Stomach (tissue), 9 donors: ENCODE results near the gene ADM2. TPM values are rescaled to one million over a fixed set of nuclear protein-coding genes. Genes with fewer than 3 reads are reported as not detected.

Source experiments
- DNase-seq, 2 donors: peaks; one replicate each; pipeline versions ENCODE4 v3.0.0 to v3.0.0-alpha.2; 2013 to 2019
- H3K27ac ChIP-seq, 5 donors: fragments of 200-600 bp in 4 of 5; sonication (generic) in 4 of 5; one replicate each; pipeline ENCODE4 v1.5.1; 2013 to 2019; ENCODE audit warnings: mild to moderate bottlenecking in 1 of 5, moderate library complexity in 1 of 5
- H3K27me3 ChIP-seq, 3 donors: fragments of 200-600 bp; sonication (generic); one replicate each; pipeline ENCODE4 v1.5.1; 2017 to 2019; ENCODE audit warnings: mixed run types in 1 of 3
- H3K36me3 ChIP-seq, 4 donors: fragments of 200-600 bp; sonication (generic); 1 replicate in 3 of 4; 2 replicates in 1 of 4; pipeline ENCODE4 v1.5.1; 2016 to 2019
- H3K4me1 ChIP-seq, 4 donors: fragments of 200-600 bp; sonication (generic); one replicate each; pipeline ENCODE4 v1.5.1; 2016 to 2019
- H3K4me3 ChIP-seq, 4 donors: fragments of 200-600 bp; sonication (generic) in 3 of 4; one replicate each; pipeline ENCODE4 v1.5.1; 2016 to 2019; ENCODE audit warnings: mild to moderate bottlenecking in 1 of 4
- H3K9me3 ChIP-seq, 4 donors: fragments of 200-600 bp; sonication (generic); one replicate each; pipeline ENCODE4 v1.5.1; 2016 to 2019
- EP300 ChIP-seq: sonication (generic); formaldehyde crosslinking; IDR thresholded peaks from one replicate; pipeline ENCODE4 v1.6.1; 2017; ENCODE audit warnings: antibody characterized with exemption
- POLR2A ChIP-seq, 4 donors: fragments of 450-650 bp; IDR thresholded peaks; one replicate each; pipeline ENCODE4 v1.6.1; 2016; ENCODE audit warnings: antibody characterized with exemption in 4 of 4, control low read depth in 2 of 4, mild to moderate bottlenecking in 1 of 4, moderate library complexity in 1 of 4
- POLR2AphosphoS5 ChIP-seq, 3 donors: sonication (generic); formaldehyde crosslinking; IDR thresholded peaks; one replicate each; pipeline ENCODE4 v1.6.1; 2016; ENCODE audit warnings: antibody characterized with exemption in 3 of 3
- WGBS, 5 donors: extraction: QIAGEN DNeasy Blood & Tissue Kit in 3 of 5; methylation state at CpG; one replicate each; pipeline versions ENCODE4 v1.1.5 to v1.1.7; 2013 to 2018; 5-methylcytosine and 5-hydroxymethylcytosine counted together
- intact Hi-C: fragments of 100-400 bp; cut with DNase I; formaldehyde crosslinking; loops from one replicate; pipeline ENCODE4 v1.15.1; 2023; ENCODE audit warnings: low total_unique reads
- polyA plus RNA-seq, 3 donors: library from polyadenylated mRNA; stranded (reverse); fragments of 200-250 nt; gene quantifications; one replicate each; pipeline ENCODE4 v1.2.3, GENCODE V29; 2013
- total RNA-seq, 5 donors: library from RNA; depleted of rRNA; stranded (reverse); fragments of >200 nt; gene quantifications; one replicate each; pipeline versions ENCODE4 v1.1.0 to v1.2.3, GENCODE V29; 2014 to 2016
- TF ChIP-seq, protein P1 (sequence below), 7 experiments: fragments of 450-650 bp in 4 of 7; fragments of 200-600 bp in 3 of 7; sonication (generic) in 3 of 7; IDR thresholded peaks; one replicate each; pipeline ENCODE4 v1.5.1; 2016 to 2019; ENCODE audit warnings: antibody characterized with exemption in 7 of 7, control low read depth in 2 of 7, mild to moderate bottlenecking in 1 of 7
- donor health status: healthy with polysubstance abuse.
- donor health status: Bipolar disorder and iron deficiency.
- donor health status: healthy.

The ADM2 gene
- total and polyA plus RNA-seq, 8 donors: 0.37 to 3.7 (median 1.5) TPM; not detected in 3

DNA sequence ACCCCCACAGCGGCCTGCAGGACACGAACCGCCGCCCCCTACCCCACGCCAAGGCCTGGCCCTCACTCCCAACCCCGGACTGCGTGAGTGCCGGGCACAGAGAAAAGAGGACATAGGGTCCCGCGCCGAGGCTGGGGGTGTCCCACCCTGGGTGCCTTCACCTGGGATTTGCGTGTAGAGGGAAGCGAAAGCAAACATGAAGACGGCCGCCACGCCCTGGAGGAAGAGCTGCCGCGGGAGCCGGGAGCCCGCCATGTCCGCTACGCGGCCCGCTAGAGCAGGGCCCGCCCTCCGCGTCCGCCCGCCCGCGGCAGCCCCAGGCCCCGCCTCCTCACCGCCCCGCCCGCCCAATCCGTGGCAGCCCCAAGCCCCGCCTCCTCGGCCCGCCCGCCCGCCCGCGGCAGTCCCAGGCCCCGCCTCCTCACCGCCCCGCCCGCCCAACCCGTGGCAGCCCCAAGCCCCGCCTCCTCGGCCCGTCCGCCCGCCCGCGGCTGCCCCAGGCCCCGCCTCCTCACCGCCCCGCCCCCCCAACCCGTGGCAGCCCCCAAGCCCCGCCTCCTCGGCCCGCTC is 26.2 kb downstream of the ADM2 start, which contains the start of gene LMF2:
Gene LMF2 (minus strand): TSS at position 282 of the 570 bp plus-strand sequence. CDS start 27 bp downstream, at position 255.
- H3K4me3 ChIP-seq: peak within 1 kb of the TSS; percentile 81 to 99 (median 93)
- H3K27ac ChIP-seq: peak within 1 kb of the TSS; percentile 91 to 99 (median 98)
- H3K4me1 ChIP-seq: peaks cover 23 to 50% (median 40%) of the 10 kb centered on the region in 4 donors
- DNase-seq: peak in 1 of 2 donors; percentile 94
- intact Hi-C loops: loop anchor here (10.0 kb wide), 1 partner anchor 253 kb away; the partner anchor contains the start of gene HDAC10
- H3K36me3 ChIP-seq: peaks cover 27 to 47% (median 44%) of the 10 kb centered on the region in 4 donors
- WGBS, 5 donors: 0 to 1% (median 1%) methylated on average over 11 to 57 of the region's 62 CpGs
- H3K9me3 ChIP-seq: no peaks in the 10 kb centered on the region
- H3K27me3 ChIP-seq: no peaks in the 10 kb centered on the region
- TF ChIP-seq POLR2AphosphoS5 (IDR thresholded peaks at IDR 0.05) (peak in 2 of 3 donors; percentile 40 to 50), POLR2A (IDR thresholded peaks at IDR 0.05) (no peak), EP300 (no peak)

DNA sequence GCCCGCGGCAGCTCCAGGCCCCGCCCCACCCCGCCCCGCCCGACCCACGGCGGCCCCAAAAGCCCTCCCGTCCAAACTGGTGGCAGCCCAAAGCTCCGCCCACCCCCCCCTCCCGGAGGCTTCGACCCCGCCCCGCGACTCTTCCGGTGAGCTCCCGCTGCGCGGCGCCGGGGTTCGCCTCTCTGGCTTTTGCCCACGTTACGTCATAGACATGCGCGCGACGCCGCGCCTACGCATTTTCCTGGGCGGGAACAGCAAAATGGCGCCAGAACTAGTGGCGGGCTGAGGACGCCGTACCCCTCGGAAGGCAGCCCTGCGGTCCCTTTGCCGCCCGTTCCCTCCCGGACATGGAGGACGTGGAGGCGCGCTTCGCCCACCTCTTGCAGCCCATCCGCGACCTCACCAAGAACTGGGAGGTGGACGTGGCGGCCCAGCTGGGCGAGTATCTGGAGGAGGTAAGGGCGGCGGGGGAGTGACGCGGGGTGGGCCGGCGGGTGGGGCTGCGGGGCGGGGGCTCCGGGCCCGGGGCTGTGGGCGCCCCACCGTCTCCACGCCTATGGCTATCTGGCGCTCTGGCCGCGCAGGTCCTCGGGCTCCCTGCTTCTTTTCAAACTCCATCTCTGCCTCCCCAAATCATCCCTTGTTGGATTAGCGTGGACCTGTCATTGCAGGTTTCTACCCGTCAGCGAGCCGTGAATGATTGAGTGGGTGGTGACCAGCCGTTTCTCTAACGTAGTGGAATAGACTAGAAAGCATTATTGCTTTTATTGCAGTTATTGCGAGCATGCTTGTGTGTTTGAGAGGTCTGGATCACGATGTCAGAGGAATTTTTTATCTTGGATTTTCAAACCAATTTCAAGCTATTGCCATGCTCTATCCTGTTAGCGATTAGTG is 26.9 kb downstream of the ADM2 start, which contains the start of gene NCAPH2:
Gene NCAPH2 (plus strand): TSS at position 234 of the 894 bp plus-strand sequence. CDS start 114 bp downstream, at position 348.
- Histone ChIP-seq H3K4me1 (peaks cover 23 to 50% (median 40%) of the 10 kb centered on the region in 4 donors), H3K27ac (peak within 1 kb of the TSS; percentile 91 to 99 (median 98)), H3K27me3 (no peaks in the 10 kb centered on the region), H3K9me3 (no peaks in the 10 kb centered on the region), H3K36me3 (peaks cover 21 to 39% (median 38%) of the 10 kb centered on the region in 4 donors), H3K4me3 (peak within 1 kb of the TSS; percentile 81 to 99 (median 93))
- DNase-seq: peak; percentile 98 to 99
- TF ChIP-seq EP300: no peak
- peak; percentile 93 to 95 (median 94) for TF ChIP-seq POLR2AphosphoS5 (IDR thresholded peaks at IDR 0.05)
- TF ChIP-seq POLR2A (IDR thresholded peaks at IDR 0.05): peak in 2 of 4 donors; percentile 38 to 44
- TF ChIP-seq, protein P1, sequence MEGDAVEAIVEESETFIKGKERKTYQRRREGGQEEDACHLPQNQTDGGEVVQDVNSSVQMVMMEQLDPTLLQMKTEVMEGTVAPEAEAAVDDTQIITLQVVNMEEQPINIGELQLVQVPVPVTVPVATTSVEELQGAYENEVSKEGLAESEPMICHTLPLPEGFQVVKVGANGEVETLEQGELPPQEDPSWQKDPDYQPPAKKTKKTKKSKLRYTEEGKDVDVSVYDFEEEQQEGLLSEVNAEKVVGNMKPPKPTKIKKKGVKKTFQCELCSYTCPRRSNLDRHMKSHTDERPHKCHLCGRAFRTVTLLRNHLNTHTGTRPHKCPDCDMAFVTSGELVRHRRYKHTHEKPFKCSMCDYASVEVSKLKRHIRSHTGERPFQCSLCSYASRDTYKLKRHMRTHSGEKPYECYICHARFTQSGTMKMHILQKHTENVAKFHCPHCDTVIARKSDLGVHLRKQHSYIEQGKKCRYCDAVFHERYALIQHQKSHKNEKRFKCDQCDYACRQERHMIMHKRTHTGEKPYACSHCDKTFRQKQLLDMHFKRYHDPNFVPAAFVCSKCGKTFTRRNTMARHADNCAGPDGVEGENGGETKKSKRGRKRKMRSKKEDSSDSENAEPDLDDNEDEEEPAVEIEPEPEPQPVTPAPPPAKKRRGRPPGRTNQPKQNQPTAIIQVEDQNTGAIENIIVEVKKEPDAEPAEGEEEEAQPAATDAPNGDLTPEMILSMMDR (IDR thresholded peaks at IDR 0.05): no peak
- 0 to 1% (median 1%) methylated on average over 15 to 76 of the region's 76 CpGs for WGBS, 5 donors
- intact Hi-C loops: loop anchor here (10.0 kb wide), 1 partner anchor 253 kb away; the partner anchor contains the start of gene HDAC10

DNA sequence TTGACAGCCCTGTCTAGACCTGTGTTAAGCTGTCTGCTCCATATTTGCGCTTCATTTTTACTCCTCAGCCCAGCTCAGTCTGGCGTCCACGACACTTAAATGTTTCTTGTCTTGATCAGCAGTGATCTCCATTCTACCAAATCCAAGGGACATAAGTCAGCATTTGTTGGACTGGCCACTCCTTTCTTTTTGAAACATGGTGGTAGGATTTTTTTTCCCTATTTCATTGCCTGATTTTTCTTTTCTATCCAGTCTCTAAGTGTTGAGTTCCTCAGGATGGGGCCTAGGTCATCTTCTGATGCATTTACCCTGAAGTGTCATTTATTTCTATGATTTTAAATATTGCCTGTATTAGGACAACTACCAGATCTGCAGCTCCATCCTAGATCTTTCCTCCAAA is 27.6 kb downstream of the ADM2 start:
- intact Hi-C loops: loop anchor here (10.0 kb wide), 1 partner anchor 254 kb away; the partner anchor contains the start of gene HDAC10
- Histone ChIP-seq H3K27ac (peak overlapping the region in 4 of 5 donors; percentile 91 to 98 (median 98)), H3K4me1 (peaks cover 23 to 50% (median 40%) of the 10 kb centered on the region in 4 donors), H3K9me3 (no peaks in the 10 kb centered on the region), H3K36me3 (peaks cover 17 to 34% (median 32%) of the 10 kb centered on the region in 4 donors), H3K27me3 (no peaks in the 10 kb centered on the region), H3K4me3 (peak overlapping the region; percentile 67 to 95 (median 86))
- 2 to 10% (median 7%) methylated on average over 3 of the region's 3 CpGs for WGBS, 5 donors
- TF ChIP-seq EP300 (no peak), POLR2A (IDR thresholded peaks at IDR 0.05) (no peak), POLR2AphosphoS5 (IDR thresholded peaks at IDR 0.05) (no peak)
- TF ChIP-seq, protein P1 (IDR thresholded peaks at IDR 0.05): no peak
- DNase-seq: peak in 1 of 2 donors; percentile 21

DNA sequence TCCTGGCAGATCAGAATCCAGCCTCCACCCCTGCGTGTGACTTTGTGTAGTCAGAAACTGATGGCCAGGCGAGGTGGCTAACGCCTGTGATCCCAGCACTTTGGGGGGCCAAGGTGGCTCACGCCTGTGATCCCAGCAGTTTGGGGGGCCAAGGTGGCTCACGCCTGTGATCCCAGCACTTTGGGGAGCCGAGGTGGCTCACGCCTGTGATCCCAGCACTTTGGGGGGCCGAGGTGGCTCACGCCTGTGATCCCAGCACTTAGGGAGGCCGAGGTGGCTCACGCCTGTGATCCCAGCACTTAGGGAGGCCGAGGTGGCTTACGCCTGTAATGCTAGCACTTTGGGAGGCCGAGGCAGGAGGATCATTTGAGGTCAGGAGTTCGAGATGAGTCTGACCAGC is 31.8 kb downstream of the ADM2 start:
- intact Hi-C loops: no loop called here
- TF ChIP-seq EP300: no peak
- no peak for TF ChIP-seq POLR2A (IDR thresholded peaks at IDR 0.05)
- TF ChIP-seq, protein P1 (IDR thresholded peaks at IDR 0.05): no peak
- TF ChIP-seq POLR2AphosphoS5 (IDR thresholded peaks at IDR 0.05): no peak
- H3K27me3 ChIP-seq: no peaks in the 10 kb centered on the region
- H3K27ac ChIP-seq: no peak overlapping the region
- 96 to 98% (median 97%) methylated on average over 15 of the region's 15 CpGs for WGBS, 5 donors
- H3K4me3 ChIP-seq: no peak overlapping the region
- H3K4me1 ChIP-seq: peaks cover 12 to 26% (median 21%) of the 10 kb centered on the region in 4 donors
- H3K36me3 ChIP-seq: peaks cover 10 to 43% (median 36%) of the 10 kb centered on the region in 4 donors
- H3K9me3 ChIP-seq: no peaks in the 10 kb centered on the region
- DNase-seq: no peak
